Activated T-helper 9 cell treated with anti-CD3 and anti-CD28 coated beads, Interleukin-2, amount 50 U/mL, for 16 hours (primary cell): ENCODE measurements around the gene RASSF5.

Experiments
- DNase-seq: peaks from one replicate; pipeline ENCODE4 v3.0.0-alpha.2; 2020; ENCODE audit warnings: low read depth

The RASSF5 gene

DNA sequence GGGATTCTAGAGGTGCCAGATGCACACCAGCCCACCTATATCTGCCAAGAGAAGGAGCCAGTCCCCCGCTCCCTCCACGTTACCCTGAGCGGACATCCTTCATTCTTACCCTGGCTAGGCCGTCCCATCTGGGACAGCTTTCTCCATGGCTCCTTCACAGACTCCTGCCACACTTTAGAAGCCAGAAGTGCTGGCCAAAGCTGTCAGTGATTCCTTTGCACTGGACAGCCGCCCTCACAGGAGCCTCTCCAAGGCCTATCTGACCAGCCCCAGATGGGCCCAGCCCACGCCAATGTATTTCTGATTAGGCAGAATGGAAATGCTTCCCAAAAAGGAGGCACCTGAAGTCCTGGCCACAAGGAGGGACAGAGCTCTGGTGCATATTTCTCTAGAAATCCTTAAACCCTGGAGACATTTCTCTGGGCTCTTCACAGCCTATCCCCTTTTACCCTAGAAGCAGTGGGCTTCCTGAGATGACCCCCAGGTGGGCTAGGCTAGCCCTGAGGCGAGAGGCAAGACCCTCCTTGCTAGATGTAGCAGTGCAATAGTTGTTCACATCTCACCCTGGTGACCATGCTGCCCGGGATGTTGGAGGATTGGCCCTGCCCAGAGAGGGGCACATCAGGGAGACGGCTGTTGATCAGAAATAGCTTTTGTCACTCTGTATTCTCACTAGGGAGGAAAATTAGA lies 44.1 kb downstream of the RASSF5 start:
- DNase-seq: no peak

- peak; percentile 51 for DNase-seq
Measured at GRCh38 chr1:206551986-206552326, 44.6 kb downstream of the RASSF5 start.

- no peak for DNase-seq
Measured at GRCh38 chr1:206554211-206554610, 46.9 kb downstream of the RASSF5 start.

- DNase-seq: no peak
Measured at GRCh38 chr1:206554701-206555472, 47.6 kb downstream of the RASSF5 start.

DNA sequence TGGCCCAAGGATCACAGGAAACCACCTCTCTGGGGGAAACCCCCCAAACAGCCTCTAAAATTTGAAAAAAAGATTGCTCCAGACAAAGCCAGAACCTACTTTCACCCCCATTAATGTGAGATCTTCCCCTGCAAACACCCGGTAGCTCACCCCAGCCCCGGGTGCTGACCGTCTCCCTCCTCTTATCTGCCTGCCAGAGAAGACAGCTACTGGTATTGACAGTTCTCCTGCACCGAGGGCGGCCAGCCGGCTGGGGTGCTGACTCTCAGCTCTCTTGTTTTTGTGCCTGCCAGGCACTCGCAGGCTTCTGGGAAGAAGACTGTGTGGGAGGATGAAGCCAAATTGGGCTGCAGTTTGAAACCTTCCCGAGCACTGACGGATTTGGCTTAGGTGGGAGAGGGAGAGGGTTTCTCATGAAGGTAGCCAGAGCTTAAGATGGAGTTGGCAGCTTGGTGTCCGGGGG lies 48.2 kb downstream of the RASSF5 start:
- DNase-seq: no peak

DNA sequence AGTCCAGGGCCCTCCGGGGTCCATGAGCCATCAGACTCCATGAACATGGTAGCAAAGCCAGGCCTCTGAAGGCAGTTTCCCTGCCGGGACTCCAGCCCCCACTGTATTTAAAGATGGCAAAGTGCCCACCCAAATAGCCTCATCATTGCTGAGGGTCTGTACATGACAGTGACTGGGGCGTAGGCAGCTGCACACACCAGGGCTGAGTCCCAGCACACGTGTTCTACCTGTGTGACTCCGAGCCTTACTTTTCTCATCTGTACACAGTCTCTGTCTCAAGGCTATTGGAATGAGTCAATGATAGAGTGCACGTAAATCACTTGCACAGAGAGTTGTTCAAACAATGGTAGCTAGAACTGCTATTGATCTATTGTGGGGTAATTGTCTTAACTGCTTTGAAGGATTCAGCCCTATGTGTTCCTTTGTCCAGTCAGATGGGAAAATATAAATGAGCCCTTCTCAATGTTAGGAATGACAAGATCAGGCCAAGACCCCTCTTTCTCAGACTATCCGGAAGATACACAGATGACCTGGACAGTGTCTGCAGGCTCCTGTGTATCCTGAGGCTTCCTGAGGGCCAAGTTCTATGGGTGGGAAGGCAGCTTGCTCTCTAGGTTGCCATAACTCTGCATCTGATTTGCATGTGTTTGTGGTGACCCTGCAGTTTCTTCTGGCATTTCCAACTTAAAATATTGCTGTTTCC lies 48.9 kb downstream of the RASSF5 start:
- peak; percentile 21 for DNase-seq

- peak; percentile 84 for DNase-seq
Measured at GRCh38 chr1:206556750-206557635, 49.7 kb downstream of the RASSF5 start.

GRCh38 chr1:206557636-206558473 lies 50.5 kb downstream of the RASSF5 start:
- no peak for DNase-seq

GRCh38 chr1:206558794-206559671 lies 51.7 kb downstream of the RASSF5 start:
- no peak for DNase-seq

DNA sequence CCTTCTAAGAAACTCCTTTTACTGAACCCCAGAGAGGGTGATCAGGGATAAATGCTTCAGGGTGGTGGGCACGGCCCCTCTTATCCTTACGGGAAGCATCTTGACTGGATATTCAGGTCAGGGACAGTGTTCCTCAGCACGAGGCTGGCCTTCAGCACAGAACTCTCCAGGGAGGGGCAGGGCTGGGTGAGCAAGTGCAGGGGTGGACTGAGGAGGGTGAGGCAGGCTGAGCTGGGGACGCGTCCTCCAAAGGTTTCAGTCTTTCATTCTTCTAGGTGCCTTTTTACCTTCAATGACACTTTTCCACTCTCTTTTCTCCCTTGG lies 52.3 kb downstream of the RASSF5 start:
- no peak for DNase-seq

DNA sequence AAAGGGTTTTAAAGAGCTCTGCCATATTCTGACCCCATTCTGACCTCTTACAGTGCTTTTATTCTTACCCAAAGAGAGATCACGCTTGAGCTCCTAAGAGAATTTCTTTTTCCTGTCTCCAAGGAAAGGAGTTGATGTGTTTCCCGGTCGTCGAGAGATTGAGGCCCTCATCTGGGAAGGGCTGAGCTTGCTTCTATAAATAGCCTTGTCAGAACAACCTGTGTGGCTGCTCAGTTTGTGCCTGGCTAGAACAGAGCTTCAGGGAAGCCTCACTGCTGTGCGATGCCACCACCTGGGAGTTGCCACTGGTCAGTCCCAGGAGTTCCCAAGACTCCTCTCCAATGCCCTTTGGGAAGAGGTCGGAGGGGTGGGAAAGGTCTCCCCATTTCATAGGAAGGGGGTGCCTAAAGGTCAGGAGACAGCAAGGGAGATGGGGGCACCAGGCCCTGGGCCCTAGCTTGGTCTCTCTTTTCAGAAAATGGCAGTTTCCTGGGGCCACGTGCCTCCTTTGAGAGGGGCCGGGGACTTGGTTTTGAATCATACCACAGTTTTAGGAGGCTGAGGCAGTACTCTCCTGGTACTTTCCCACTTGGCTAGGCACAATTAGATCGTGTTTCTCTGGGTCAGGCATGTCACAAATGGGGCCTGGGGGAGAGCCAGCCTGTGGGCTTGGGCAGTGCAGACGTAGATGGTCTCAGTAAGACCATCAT lies 52.8 kb downstream of the RASSF5 start:
- no peak for DNase-seq

- DNase-seq: no peak
Measured at GRCh38 chr1:206563367-206564207, 56.3 kb downstream of the RASSF5 start.

DNA sequence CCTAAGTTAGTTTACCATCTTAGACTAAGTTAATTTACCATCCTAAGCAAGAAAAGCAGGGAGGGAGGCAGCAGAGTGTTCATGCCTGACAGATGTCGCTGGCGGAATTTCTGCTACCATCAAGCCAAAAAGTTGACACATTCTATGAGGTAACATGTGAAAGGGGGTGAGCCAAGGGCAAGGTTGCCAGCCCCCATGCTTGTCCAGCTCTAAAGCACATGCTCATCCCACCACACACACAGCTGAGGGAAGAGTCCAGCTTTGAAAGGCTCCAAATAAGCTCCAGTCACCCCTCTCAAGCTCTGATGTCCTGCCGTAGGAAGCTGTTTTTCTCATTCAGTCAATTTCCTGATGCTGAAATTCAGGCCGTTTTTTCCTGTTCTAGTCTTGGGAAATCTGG lies 58.7 kb downstream of the RASSF5 start:
- DNase-seq: no peak

- no peak for DNase-seq
Measured at GRCh38 chr1:206566999-206567398, 59.7 kb downstream of the RASSF5 start.

DNA sequence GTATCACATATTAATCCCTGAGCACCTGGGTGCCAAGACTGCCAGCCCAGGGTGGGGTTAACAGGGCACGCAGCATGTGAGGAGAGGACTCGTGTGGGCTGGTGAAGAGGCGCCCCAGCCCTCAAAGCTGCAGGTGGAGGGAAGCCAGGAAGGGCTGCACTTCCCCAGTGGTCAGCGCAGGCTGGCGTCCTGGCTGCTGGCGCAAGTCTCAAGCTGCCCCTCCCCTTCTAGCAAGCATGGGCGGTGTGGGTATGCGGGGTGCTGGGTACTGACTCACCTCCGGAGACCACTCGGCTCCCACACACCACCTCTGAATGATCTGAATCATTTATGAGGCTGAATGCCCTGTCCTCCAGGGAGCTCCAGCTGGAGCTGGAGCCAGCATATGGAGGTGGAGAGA lies 60.9 kb downstream of the RASSF5 start:
- DNase-seq: no peak

- DNase-seq: no peak
Measured at GRCh38 chr1:206568779-206569352, 61.5 kb downstream of the RASSF5 start.

- DNase-seq: no peak
Measured at GRCh38 chr1:206569556-206569955, 62.2 kb downstream of the RASSF5 start.

DNA sequence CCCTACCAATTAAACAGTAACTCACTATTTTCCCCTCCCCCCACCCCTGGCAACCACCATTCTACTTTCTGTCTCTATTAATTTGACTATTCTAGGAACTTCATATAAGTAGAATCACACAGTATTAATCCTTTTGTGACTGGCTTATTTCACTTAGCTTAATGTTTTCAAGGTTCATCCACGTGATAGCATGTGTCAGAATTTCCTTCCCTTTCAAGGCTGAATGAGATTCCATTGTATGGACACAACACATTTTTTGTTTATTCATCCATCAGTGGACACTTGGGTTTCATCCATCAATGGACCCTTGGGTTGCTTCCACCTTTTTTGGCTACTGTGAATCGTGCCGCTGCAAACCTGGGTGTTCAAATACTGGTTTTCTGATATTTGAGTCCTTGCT lies 63.2 kb downstream of the RASSF5 start:
- DNase-seq: no peak
